Gastrocnemius medialis (tissue), 4 donors: ENCODE data around the gene ZNF662.

Source experiments
- POLR2A ChIP-seq, 2 donors: fragments of 450-650 bp; IDR thresholded peaks; one replicate each; pipeline ENCODE4 v1.6.1; 2017; ENCODE audit warnings: antibody characterized with exemption in 2 of 2, mild to moderate bottlenecking in 2 of 2, moderate library complexity in 2 of 2
- TF ChIP-seq, protein P1 (sequence below), 5 experiments: fragments of 450-650 bp in 3 of 5; fragments of 200-600 bp in 2 of 5; sonication (generic) in 2 of 5; IDR thresholded peaks in 4 of 5; conservative IDR thresholded peaks in 1 of 5; 1 replicate in 4 of 5; 2 replicates in 1 of 5; pipeline ENCODE4 v1.5.1; 2016 to 2019; ENCODE audit warnings: antibody characterized with exemption in 5 of 5, mild to moderate bottlenecking in 3 of 5, moderate library complexity in 3 of 5

DNA sequence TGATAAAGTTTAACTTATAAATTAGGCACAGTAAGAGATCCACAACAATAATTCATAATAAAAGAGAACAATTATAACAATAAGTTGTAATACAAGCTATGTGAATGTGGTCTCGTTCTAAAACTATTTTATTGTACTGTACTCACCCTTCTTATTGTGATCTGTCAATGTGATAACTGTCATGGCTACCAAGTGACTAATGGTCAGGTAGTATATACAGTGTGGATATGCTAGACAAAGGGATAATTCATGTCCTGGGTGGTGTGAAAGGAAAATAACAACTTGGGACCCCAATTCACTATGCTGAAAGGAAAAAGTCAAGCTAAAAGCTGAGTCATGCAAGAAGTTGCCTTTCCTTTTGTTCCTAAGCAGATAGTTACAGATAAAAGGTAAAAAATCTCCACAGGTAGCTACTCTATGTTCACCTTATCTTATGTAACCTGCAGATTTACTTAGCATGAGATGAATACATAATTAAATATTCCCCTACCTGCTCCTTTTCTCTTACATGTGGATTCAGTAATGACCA lies 19.6 kb upstream of the ZNF662 start:
- TF ChIP-seq, protein P1, sequence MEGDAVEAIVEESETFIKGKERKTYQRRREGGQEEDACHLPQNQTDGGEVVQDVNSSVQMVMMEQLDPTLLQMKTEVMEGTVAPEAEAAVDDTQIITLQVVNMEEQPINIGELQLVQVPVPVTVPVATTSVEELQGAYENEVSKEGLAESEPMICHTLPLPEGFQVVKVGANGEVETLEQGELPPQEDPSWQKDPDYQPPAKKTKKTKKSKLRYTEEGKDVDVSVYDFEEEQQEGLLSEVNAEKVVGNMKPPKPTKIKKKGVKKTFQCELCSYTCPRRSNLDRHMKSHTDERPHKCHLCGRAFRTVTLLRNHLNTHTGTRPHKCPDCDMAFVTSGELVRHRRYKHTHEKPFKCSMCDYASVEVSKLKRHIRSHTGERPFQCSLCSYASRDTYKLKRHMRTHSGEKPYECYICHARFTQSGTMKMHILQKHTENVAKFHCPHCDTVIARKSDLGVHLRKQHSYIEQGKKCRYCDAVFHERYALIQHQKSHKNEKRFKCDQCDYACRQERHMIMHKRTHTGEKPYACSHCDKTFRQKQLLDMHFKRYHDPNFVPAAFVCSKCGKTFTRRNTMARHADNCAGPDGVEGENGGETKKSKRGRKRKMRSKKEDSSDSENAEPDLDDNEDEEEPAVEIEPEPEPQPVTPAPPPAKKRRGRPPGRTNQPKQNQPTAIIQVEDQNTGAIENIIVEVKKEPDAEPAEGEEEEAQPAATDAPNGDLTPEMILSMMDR (IDR thresholded peaks at IDR 0.05 in 4 of 5, conservative IDR thresholded peaks at IDR 0.05 in 1 of 5), result no peak
- TF ChIP-seq POLR2A (IDR thresholded peaks at IDR 0.05), result no peak
